GM23338 (cell line): Measurements from ENCODE around the gene IQGAP2. TPM values are rescaled to one million over a fixed set of nuclear protein-coding genes. Genes with fewer than 3 reads are reported as not detected.

Experiments
- ATAC-seq: fragments of 200-7000 bp; cut with Tn5 transposase; 3 replicates; pipeline ENCODE4 v1.9.1; 2020
- DNase-seq: peaks from one replicate; pipeline ENCODE4 v3.0.0-alpha.2; 2015; ENCODE audit warnings: low spot score
- H2AFZ ChIP-seq: fragments of 200-600 bp; sonication (generic); 2 replicates; pipeline ENCODE4 v1.8.0; 2016; ENCODE audit warnings: antibody characterized with exemption, mild to moderate bottlenecking, moderate library complexity
- H3F3A ChIP-seq: fragments of 200-600 bp; sonication (generic); replicated peaks from 2 replicates; pipeline ENCODE4 v1.8.0; 2017; ENCODE audit warnings: antibody characterized with exemption, mixed run types, low read depth
- H3K27ac ChIP-seq: fragments of 200-600 bp; sonication (generic); 2 replicates; pipeline ENCODE4 v1.6.1; 2016; ENCODE audit warnings: low read depth
- H3K27me3 ChIP-seq: fragments of 200-600 bp; sonication (generic); 2 replicates; pipeline ENCODE4 v1.8.0; 2016; ENCODE audit warnings: mild to moderate bottlenecking, mixed run types, moderate library complexity; ENCODE audit not compliant: insufficient read depth
- H3K36me3 ChIP-seq: fragments of 200-600 bp; sonication (generic); 2 replicates; pipeline ENCODE4 v1.8.0; 2016; ENCODE audit warnings: mild to moderate bottlenecking; ENCODE audit not compliant: insufficient read depth
- H3K4me1 ChIP-seq: fragments of 200-600 bp; sonication (generic); 2 replicates; pipeline ENCODE4 v1.8.0; 2016; ENCODE audit warnings: mild to moderate bottlenecking, moderate library complexity; ENCODE audit not compliant: insufficient read depth
- H3K4me2 ChIP-seq: fragments of 200-600 bp; sonication (generic); 2 replicates; pipeline ENCODE4 v1.7.1; 2017; ENCODE audit warnings: mixed run types
- H3K4me3 ChIP-seq: fragments of 200-600 bp; sonication (generic); 2 replicates; pipeline ENCODE4 v1.6.1; 2016; ENCODE audit warnings: mixed run types
- H3K79me2 ChIP-seq: fragments of 200-600 bp; sonication (generic); replicated peaks from 2 replicates; pipeline ENCODE4 v1.8.0; 2017; ENCODE audit warnings: mild to moderate bottlenecking; ENCODE audit not compliant: insufficient read depth
- H3K9me2 ChIP-seq: fragments of 200-600 bp; sonication (generic); 2 replicates; pipeline ENCODE4 v1.8.0; 2017; ENCODE audit not compliant: insufficient read depth
- H4K20me1 ChIP-seq: fragments of 200-600 bp; sonication (generic); replicated peaks from 2 replicates; pipeline ENCODE4 v1.8.0; 2017; ENCODE audit warnings: mild to moderate bottlenecking; ENCODE audit not compliant: insufficient read depth
- H3K27ac Mint-ChIP-seq: 2 replicates; pipeline ENCODE4 v1.8.0; 2020; ENCODE audit warnings: inconsistent platforms, mild to moderate bottlenecking, moderate library complexity, mixed read lengths
- H3K27me3 Mint-ChIP-seq: 3 replicates; pipeline ENCODE4 v1.8.0; 2022; ENCODE audit warnings: low read depth, mild to moderate bottlenecking, moderate library complexity, mixed read lengths, inconsistent platforms; ENCODE audit not compliant: insufficient read depth, poor library complexity
- H3K36me3 Mint-ChIP-seq: 3 replicates; pipeline ENCODE4 v1.8.0; 2021; ENCODE audit warnings: low read depth, mild to moderate bottlenecking, inconsistent platforms, moderate library complexity, mixed read lengths
- H3K4me1 Mint-ChIP-seq: 3 replicates; pipeline ENCODE4 v1.8.0; 2020; ENCODE audit warnings: mild to moderate bottlenecking, inconsistent platforms, mixed read lengths
- H3K4me3 Mint-ChIP-seq: 3 replicates; pipeline ENCODE4 v1.8.0; 2021; ENCODE audit warnings: moderate library complexity, mild to moderate bottlenecking, inconsistent platforms, mixed read lengths
- H3K9me3 Mint-ChIP-seq: 3 replicates; pipeline ENCODE4 v1.8.0; 2020; ENCODE audit warnings: moderate library complexity, mild to moderate bottlenecking, inconsistent platforms, mixed read lengths
- CREB1 ChIP-seq: fragments of 250-450 bp; sonication (Bioruptor Pico); IDR thresholded peaks from 2 replicates; pipeline ENCODE4 v1.5.0; 2020; ENCODE audit warnings: low read depth, mild to moderate bottlenecking, moderate library complexity
- EZH2 ChIP-seq: fragments of 200-600 bp; sonication (generic); IDR thresholded peaks from one replicate; pipeline ENCODE4 v1.8.0; 2017; ENCODE audit warnings: antibody characterized with exemption, mild to moderate bottlenecking, low read depth; ENCODE audit not compliant: unreplicated experiment
- EZH2phosphoT487 ChIP-seq: fragments of 200-600 bp; sonication (generic); IDR thresholded peaks from one replicate; pipeline ENCODE4 v1.8.1; 2018; ENCODE audit warnings: antibody characterized with exemption; ENCODE audit not compliant: unreplicated experiment
- JUNB ChIP-seq: IDR thresholded peaks from one replicate; pipeline ENCODE4 v1.6.1; 2016; ENCODE audit warnings: antibody characterized with exemption; ENCODE audit not compliant: unreplicated experiment
- NANOG ChIP-seq: IDR thresholded peaks from 2 replicates; pipeline ENCODE4 v1.6.1; 2016; ENCODE audit warnings: antibody characterized with exemption, borderline replicate concordance
- POLR2AphosphoS5 ChIP-seq: IDR thresholded peaks from 2 replicates; pipeline ENCODE4 v1.6.1; 2016; ENCODE audit warnings: antibody characterized with exemption, low read depth
- ZNF114 ChIP-seq: fragments of 250-450 bp; sonication (Bioruptor Pico); IDR thresholded peaks from 2 replicates; pipeline ENCODE4 v1.5.0; 2020; ENCODE audit warnings: mild to moderate bottlenecking, moderate library complexity
- ZNF331 ChIP-seq: fragments of 250-450 bp; sonication (Bioruptor Pico); IDR thresholded peaks from 2 replicates; pipeline ENCODE4 v1.5.0; 2020; ENCODE audit warnings: low read depth, mild to moderate bottlenecking, moderate library complexity
- polyA plus RNA-seq: library from polyadenylated mRNA; unstranded; fragments of >200 nt; fragmentation: Nextera tagmentation; extraction: Ambion mirVana; gene quantifications from 2 replicates; pipeline ENCODE4 v1.2.1, GENCODE V29; 2016
- total RNA-seq: library from RNA; depleted of rRNA; stranded (reverse); fragments of >200 nt; shearing (Covaris generic); gene quantifications from 2 replicates; pipeline ENCODE4 v1.2.3, GENCODE V29; 2014
- TF ChIP-seq, protein P1 (sequence below): IDR thresholded peaks from one replicate; pipeline ENCODE4 v1.6.1; 2018; ENCODE audit warnings: antibody characterized with exemption; ENCODE audit not compliant: unreplicated experiment
- TF ChIP-seq, protein P2 (sequence below), 2 experiments: fragments of 200-600 bp in 1 of 2; sonication (generic) in 1 of 2; conservative IDR thresholded peaks; 2 replicates each; pipeline versions ENCODE4 v1.5.1 to v1.6.1; 2016 to 2017; ENCODE audit warnings: antibody characterized with exemption in 2 of 2, low read depth in 2 of 2, mild to moderate bottlenecking in 2 of 2, moderate library complexity in 1 of 2

The IQGAP2 gene
- total and polyA plus RNA-seq, 2 experiments from 2014 or later: 60.0 to 86.5 TPM

DNA sequence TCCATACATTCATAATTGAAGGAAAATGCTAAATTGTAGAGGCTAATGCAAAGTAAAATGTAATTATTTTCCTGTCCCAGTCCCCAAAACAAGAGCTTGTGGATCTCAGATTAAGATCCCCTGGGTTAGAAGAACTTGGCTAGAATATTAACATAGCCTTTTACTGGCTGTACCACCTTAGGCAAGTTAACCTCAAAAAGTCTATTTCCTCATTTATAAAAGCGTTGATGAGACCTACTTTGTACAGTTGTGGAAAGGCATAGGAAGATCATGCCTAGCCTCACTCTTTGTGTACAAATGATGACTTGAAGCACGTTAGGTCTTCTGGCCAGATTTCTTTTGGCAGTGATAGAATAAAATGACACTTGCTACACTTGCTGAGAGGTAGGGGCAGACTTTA, 122.9 kb downstream of the IQGAP2 start:
- Mint-ChIP-seq H3K4me1 (peaks cover 65% of the 10 kb centered on the region), H3K36me3 (no peaks in the 10 kb centered on the region), H3K27ac (peak overlapping the region; percentile 93; the same call in 1 of the 2 replicates), H3K4me3 (no peak overlapping the region), H3K27me3 (peaks cover 9% of the 10 kb centered on the region), H3K9me3 (no peaks in the 10 kb centered on the region)
- Histone ChIP-seq H3F3A (no peaks in the 10 kb centered on the region), H3K9me2 (no peaks in the 10 kb centered on the region), H4K20me1 (no peaks in the 10 kb centered on the region), H3K79me2 (peaks cover 8% of the 10 kb centered on the region; the same call in 1 of the 2 replicates), H2AFZ (no peak overlapping the region), H3K36me3 (no peaks in the 10 kb centered on the region), H3K4me3 (no peak overlapping the region), H3K4me2 (peak overlapping the region; percentile 63), H3K4me1 (peaks cover 79% of the 10 kb centered on the region), H3K27ac (no peak overlapping the region), H3K27me3 (no peaks in the 10 kb centered on the region)
- TF ChIP-seq, protein P1, sequence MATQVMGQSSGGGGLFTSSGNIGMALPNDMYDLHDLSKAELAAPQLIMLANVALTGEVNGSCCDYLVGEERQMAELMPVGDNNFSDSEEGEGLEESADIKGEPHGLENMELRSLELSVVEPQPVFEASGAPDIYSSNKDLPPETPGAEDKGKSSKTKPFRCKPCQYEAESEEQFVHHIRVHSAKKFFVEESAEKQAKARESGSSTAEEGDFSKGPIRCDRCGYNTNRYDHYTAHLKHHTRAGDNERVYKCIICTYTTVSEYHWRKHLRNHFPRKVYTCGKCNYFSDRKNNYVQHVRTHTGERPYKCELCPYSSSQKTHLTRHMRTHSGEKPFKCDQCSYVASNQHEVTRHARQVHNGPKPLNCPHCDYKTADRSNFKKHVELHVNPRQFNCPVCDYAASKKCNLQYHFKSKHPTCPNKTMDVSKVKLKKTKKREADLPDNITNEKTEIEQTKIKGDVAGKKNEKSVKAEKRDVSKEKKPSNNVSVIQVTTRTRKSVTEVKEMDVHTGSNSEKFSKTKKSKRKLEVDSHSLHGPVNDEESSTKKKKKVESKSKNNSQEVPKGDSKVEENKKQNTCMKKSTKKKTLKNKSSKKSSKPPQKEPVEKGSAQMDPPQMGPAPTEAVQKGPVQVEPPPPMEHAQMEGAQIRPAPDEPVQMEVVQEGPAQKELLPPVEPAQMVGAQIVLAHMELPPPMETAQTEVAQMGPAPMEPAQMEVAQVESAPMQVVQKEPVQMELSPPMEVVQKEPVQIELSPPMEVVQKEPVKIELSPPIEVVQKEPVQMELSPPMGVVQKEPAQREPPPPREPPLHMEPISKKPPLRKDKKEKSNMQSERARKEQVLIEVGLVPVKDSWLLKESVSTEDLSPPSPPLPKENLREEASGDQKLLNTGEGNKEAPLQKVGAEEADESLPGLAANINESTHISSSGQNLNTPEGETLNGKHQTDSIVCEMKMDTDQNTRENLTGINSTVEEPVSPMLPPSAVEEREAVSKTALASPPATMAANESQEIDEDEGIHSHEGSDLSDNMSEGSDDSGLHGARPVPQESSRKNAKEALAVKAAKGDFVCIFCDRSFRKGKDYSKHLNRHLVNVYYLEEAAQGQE: no peak
- TF ChIP-seq CREB1 (CRISPR knock-in tag) (no peak), JUNB (no peak), ZNF331 (no peak)
- ATAC-seq (no peak), DNase-seq (no peak)

GRCh38 chr5:76526950-76527583, 124.0 kb downstream of the IQGAP2 start:
- Histone ChIP-seq H3K4me2 (no peak overlapping the region), H3K9me2 (no peaks in the 10 kb centered on the region), H3K4me3 (no peak overlapping the region), H3K79me2 (peaks cover 17% of the 10 kb centered on the region; the same call in 1 of the 2 replicates), H3F3A (no peaks in the 10 kb centered on the region), H2AFZ (no peak overlapping the region), H3K36me3 (no peaks in the 10 kb centered on the region), H3K27me3 (no peaks in the 10 kb centered on the region), H4K20me1 (no peaks in the 10 kb centered on the region), H3K4me1 (peaks cover 69% of the 10 kb centered on the region), H3K27ac (no peak overlapping the region)
- H3K4me3 Mint-ChIP-seq: no peak overlapping the region
- peaks cover 58% of the 10 kb centered on the region for H3K4me1 Mint-ChIP-seq
- H3K27me3 Mint-ChIP-seq: peaks cover 8% of the 10 kb centered on the region
- TF ChIP-seq, protein P2, sequence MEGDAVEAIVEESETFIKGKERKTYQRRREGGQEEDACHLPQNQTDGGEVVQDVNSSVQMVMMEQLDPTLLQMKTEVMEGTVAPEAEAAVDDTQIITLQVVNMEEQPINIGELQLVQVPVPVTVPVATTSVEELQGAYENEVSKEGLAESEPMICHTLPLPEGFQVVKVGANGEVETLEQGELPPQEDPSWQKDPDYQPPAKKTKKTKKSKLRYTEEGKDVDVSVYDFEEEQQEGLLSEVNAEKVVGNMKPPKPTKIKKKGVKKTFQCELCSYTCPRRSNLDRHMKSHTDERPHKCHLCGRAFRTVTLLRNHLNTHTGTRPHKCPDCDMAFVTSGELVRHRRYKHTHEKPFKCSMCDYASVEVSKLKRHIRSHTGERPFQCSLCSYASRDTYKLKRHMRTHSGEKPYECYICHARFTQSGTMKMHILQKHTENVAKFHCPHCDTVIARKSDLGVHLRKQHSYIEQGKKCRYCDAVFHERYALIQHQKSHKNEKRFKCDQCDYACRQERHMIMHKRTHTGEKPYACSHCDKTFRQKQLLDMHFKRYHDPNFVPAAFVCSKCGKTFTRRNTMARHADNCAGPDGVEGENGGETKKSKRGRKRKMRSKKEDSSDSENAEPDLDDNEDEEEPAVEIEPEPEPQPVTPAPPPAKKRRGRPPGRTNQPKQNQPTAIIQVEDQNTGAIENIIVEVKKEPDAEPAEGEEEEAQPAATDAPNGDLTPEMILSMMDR (conservative IDR thresholded peaks at IDR 0.05; ENCODE audit: low read depth in 2 of 2): no peak
- TF ChIP-seq POLR2AphosphoS5 (no peak), EZH2phosphoT487 (no peak), JUNB (no peak), NANOG (no peak), ZNF114 (CRISPR knock-in tag) (no peak), CREB1 (CRISPR knock-in tag) (no peak), EZH2 (no peak), ZNF331 (no peak)
- TF ChIP-seq, protein P1: no peak
- DNase-seq: no peak
- no peak overlapping the region for H3K27ac Mint-ChIP-seq
- peaks cover 4% of the 10 kb centered on the region; the same call in 1 of the 3 replicates for H3K36me3 Mint-ChIP-seq
- ATAC-seq: no peak
- peaks cover 4% of the 10 kb centered on the region; the same call in 1 of the 3 replicates for H3K9me3 Mint-ChIP-seq
